ENCODE data around the gene CLDN5.
"Not testable (repeated sequence)": the region's sequence is repeated elsewhere in the genome, so short reads cannot be mapped to it uniquely, and the experiment has no call there.

CLDN5 gene

DNA sequence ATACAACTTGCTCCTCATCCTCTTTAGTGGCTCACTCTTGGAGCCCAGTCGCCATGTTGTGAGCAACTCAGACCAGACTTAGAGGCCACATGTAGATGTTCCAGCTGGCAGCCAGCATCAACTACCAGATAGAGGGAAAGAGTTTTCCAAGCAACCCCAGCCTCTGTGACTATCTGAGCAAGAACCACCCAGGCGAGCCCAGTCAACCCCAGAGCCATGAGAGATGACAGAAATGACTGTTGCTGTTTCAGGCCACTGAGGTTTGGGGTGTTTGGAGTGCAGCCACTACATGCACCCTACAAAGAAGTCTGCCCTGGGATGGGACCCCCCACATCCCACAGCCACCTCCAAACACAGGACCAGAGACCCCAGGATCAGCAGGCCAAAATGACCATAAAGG, 24.8 kb upstream of the CLDN5 start:
- H3K27ac ChIP-seq (ENCODE audit: poor library complexity, severe bottlenecking): no peak overlapping the region
- no peaks in the 10 kb centered on the region for H3K36me3 ChIP-seq (ENCODE audit: low read depth)
- H3K4me1 ChIP-seq (ENCODE audit: insufficient read depth, poor library complexity, severe bottlenecking): no peaks in the 10 kb centered on the region
- DNase-seq (ENCODE audit: low spot score) (no peak), ATAC-seq (ENCODE audit: low read depth) (no peak)
- H3K27me3 ChIP-seq (ENCODE audit: insufficient read depth, poor library complexity, severe bottlenecking): no peaks in the 10 kb centered on the region
- TF ChIP-seq, protein P1, sequence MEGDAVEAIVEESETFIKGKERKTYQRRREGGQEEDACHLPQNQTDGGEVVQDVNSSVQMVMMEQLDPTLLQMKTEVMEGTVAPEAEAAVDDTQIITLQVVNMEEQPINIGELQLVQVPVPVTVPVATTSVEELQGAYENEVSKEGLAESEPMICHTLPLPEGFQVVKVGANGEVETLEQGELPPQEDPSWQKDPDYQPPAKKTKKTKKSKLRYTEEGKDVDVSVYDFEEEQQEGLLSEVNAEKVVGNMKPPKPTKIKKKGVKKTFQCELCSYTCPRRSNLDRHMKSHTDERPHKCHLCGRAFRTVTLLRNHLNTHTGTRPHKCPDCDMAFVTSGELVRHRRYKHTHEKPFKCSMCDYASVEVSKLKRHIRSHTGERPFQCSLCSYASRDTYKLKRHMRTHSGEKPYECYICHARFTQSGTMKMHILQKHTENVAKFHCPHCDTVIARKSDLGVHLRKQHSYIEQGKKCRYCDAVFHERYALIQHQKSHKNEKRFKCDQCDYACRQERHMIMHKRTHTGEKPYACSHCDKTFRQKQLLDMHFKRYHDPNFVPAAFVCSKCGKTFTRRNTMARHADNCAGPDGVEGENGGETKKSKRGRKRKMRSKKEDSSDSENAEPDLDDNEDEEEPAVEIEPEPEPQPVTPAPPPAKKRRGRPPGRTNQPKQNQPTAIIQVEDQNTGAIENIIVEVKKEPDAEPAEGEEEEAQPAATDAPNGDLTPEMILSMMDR (IDR thresholded peaks at IDR 0.05; ENCODE audit: poor library complexity, severe bottlenecking): no peak
- no peak overlapping the region for H3K4me3 ChIP-seq (ENCODE audit: severe bottlenecking)
- H3K9me3 ChIP-seq (ENCODE audit: severe bottlenecking): peaks cover 9% of the 10 kb centered on the region

DNA sequence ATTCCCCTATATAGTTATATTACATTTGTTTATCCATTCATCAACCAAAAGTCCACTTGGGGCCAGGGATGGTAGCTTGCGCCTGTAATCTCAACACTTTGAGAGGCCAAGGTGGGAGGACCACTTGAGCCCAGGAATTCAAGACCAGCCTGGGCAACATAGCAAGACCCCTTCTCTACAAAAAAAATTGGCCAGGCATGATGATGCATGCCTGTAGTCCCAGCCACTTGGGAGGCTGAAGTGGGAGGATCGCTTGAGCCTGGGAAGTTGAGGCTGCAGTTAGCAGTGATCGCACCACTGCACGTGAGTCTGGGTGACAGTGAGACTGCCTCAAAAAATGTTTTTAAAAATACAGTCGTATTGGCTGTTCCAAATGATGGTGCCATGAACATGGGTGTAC, 24.2 kb upstream of the CLDN5 start:
- H3K27ac ChIP-seq (ENCODE audit: poor library complexity, severe bottlenecking); H3K36me3 ChIP-seq (ENCODE audit: low read depth); H3K4me1 ChIP-seq (ENCODE audit: insufficient read depth, poor library complexity, severe bottlenecking); ATAC-seq (ENCODE audit: low read depth); H3K9me3 ChIP-seq (ENCODE audit: severe bottlenecking); H3K4me3 ChIP-seq (ENCODE audit: severe bottlenecking); DNase-seq (ENCODE audit: low spot score); H3K27me3 ChIP-seq (ENCODE audit: insufficient read depth, poor library complexity, severe bottlenecking): not testable (repeated sequence)

DNA sequence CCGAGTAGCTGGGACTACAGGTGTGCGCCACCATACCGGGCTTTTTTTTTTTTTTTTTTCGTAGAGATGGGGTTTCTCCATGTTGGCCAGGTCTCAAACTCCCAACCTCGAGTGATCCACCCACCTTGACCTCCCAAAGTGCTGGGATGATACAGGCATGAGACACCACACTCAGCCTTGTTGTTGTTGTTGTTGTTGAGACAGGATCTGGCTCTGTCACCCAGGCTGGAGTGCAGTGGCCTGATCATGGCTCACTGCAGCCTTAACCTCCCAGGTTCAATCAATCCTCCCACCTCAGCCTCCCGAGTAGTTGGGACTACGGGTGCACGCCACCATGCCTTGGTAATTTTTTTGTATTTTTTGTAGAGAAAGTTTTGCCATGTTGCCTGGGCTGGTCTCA, 23.4 kb upstream of the CLDN5 start:
- Histone ChIP-seq H3K4me3 (ENCODE audit: severe bottlenecking) (no peak overlapping the region), H3K9me3 (ENCODE audit: severe bottlenecking) (peaks cover 3% of the 10 kb centered on the region), H3K27ac (ENCODE audit: poor library complexity, severe bottlenecking) (no peak overlapping the region), H3K27me3 (ENCODE audit: insufficient read depth, poor library complexity, severe bottlenecking) (no peaks in the 10 kb centered on the region), H3K36me3 (ENCODE audit: low read depth) (no peaks in the 10 kb centered on the region), H3K4me1 (ENCODE audit: insufficient read depth, poor library complexity, severe bottlenecking) (no peaks in the 10 kb centered on the region)
- DNase-seq (ENCODE audit: low spot score): no peak
- TF ChIP-seq, protein P1 (IDR thresholded peaks at IDR 0.05; ENCODE audit: poor library complexity, severe bottlenecking): no peak
- no peak for ATAC-seq (ENCODE audit: low read depth)

DNA sequence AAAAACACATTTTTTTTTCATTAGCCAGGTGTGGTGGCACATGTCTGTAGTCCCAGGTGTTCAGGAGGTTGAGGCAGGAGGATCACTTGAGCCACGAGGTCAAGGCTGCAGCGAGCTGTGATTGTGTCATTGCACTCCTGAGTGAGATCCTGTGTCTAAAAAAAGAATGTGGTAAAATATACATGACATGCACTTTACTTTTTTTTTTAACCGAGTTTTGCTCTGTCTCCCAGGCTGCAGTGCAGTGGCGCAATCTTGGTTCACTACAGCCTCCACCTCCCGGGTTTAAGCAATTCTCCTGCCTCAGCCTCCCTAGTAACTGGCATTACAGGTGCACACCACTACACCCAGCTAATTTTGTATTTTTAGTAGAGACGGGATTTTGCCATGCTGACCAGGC, 22.5 kb upstream of the CLDN5 start:
- no peaks in the 10 kb centered on the region for H3K4me1 ChIP-seq (ENCODE audit: insufficient read depth, poor library complexity, severe bottlenecking)
- peaks cover 3% of the 10 kb centered on the region for H3K9me3 ChIP-seq (ENCODE audit: severe bottlenecking)
- no peaks in the 10 kb centered on the region for H3K36me3 ChIP-seq (ENCODE audit: low read depth)
- H3K4me3 ChIP-seq (ENCODE audit: severe bottlenecking): no peak overlapping the region
- H3K27ac ChIP-seq (ENCODE audit: poor library complexity, severe bottlenecking): no peak overlapping the region
- DNase-seq (ENCODE audit: low spot score) (no peak), ATAC-seq (ENCODE audit: low read depth) (no peak)
- no peaks in the 10 kb centered on the region for H3K27me3 ChIP-seq (ENCODE audit: insufficient read depth, poor library complexity, severe bottlenecking)
- TF ChIP-seq, protein P1 (IDR thresholded peaks at IDR 0.05; ENCODE audit: poor library complexity, severe bottlenecking): no peak

DNA sequence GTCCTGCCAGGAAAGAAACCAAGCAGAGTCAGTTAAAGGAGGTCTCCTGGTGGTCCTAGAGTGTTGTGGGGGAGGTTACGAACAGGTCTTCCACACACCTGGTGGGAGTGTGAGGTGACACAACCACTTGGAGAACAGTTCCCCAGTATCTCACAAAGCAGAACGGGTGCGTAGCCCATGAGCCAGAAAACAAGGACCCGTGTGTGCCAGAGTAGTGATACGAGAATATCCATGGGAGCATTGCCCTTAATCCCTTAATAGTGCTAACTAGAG, 21.7 kb upstream of the CLDN5 start:
- Histone ChIP-seq H3K27ac (ENCODE audit: poor library complexity, severe bottlenecking) (no peak overlapping the region), H3K4me1 (ENCODE audit: insufficient read depth, poor library complexity, severe bottlenecking) (no peaks in the 10 kb centered on the region), H3K9me3 (ENCODE audit: severe bottlenecking) (peaks cover 3% of the 10 kb centered on the region), H3K36me3 (ENCODE audit: low read depth) (no peaks in the 10 kb centered on the region), H3K27me3 (ENCODE audit: insufficient read depth, poor library complexity, severe bottlenecking) (no peaks in the 10 kb centered on the region), H3K4me3 (ENCODE audit: severe bottlenecking) (no peak overlapping the region)
- no peak for DNase-seq (ENCODE audit: low spot score)
- TF ChIP-seq, protein P1 (IDR thresholded peaks at IDR 0.05; ENCODE audit: poor library complexity, severe bottlenecking): no peak
- no peak for ATAC-seq (ENCODE audit: low read depth)
